GM21619 (cell line): ENCODE results near the gene ABCB1.
A peak's percentile ranks its signal among the peaks of the same experiment; 100 is the strongest.
"Not testable (repeated sequence)": the region's sequence is repeated elsewhere in the genome, so short reads cannot be mapped to it uniquely, and the experiment has no call there.

Experiments used
- ATAC-seq: cut with Tn5 transposase; IDR thresholded peaks from one replicate; pipeline ENCODE4 v1.9.1; 2021; ENCODE audit not compliant: unreplicated experiment

The ABCB1 gene

GRCh38 chr7:87474533-87475358 lies 125.9 kb downstream of the ABCB1 start:
- peak; percentile 69 for ATAC-seq

DNA sequence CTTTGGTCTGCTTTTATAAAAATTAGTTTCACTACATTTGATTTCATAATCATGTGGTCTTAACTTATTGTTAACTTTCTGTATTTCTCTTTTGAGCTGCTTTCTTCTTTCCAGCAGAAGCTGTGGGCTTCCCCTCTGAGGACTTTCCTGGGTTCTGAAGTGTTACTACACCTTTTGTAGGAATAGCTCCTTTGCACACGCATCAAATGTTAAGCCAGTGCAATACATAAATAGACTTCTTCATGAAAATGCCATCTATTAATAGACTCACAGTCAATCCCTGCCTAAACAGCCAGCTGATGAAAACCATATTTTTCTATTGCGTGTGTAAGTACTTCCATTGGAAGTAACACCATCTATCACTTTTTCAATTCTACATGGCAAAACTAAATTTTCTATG lies 126.7 kb downstream of the ABCB1 start:
- ATAC-seq = peak; percentile 7

- ATAC-seq = no peak
Observed at GRCh38 chr7:87473192-87473591, 127.5 kb downstream of the ABCB1 start.

DNA sequence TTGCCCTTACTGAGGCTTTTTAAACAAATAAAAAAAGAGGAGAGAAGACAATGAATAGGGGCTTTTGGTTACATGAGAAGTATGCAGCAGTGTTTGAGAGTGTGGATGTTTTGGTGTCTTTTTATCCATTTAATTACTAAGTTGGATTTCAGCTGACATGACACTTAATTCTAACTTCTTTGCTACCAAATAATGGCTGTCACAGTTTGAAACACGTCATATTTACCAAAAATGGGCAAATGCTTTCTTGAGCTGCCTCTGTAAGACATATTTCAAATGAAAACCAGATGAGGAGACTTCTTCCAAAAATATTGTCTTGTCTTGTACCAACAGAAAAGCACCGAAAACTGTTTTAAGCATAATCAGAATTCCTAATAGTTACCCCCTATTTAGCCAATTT lies 129.2 kb downstream of the ABCB1 start:
- ATAC-seq = no peak

DNA sequence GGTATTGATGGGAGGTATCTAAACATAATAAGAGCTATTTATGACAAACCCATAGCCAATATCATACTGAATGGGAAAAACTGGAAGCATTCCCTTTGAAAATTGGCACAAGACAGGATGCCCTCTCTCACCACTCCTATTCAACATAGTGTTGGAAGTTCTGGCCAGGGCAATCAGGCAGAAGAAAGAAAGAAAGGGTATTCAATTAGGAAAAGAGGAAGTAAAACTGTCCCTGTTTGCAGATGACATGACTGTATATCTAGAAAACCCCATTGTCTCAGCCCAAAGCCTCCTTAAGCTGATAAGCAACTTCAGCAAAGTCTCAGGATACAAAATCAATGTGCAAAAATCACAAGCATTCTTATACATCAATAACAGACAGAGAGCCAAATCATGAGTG lies 131.5 kb downstream of the ABCB1 start:
- ATAC-seq = not testable (repeated sequence)

- not testable (repeated sequence) for ATAC-seq
Observed at GRCh38 chr7:87465534-87465880, 135.2 kb downstream of the ABCB1 start.

DNA sequence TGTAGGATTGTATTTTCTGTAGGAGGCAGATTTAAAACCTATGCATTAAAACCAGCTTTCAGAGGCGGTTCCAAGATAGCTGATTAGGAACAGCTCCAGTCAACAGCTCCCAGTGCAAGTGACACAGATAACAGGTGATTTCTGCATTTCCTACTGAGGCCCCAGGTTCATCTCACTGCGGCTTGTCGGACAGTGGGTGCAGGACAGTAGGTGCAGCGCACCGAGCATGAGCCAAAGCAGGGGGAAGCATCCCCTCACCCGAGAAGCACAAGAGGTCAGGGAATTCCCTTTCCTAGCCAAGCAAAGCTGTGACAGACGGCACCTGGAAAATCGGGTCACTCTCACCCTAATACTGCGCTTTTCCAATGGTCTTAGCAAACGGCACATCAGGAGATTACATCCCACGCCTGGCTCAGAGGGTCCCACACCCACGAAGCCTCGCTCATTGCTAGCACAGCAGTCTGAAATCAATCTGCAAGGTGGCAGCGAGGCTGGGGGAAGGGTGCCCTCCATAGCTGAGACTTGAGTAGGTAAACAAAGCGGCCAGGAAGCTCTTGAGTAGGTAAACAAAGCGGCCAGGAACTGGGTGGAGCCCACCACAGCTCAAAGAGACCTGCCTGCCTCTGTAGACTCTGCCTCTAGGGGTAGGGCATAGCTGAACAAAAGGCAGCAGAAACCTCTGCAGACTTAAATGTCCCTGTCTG lies 135.7 kb downstream of the ABCB1 start:
- not testable (repeated sequence) for ATAC-seq

- ATAC-seq = no peak
Observed at GRCh38 chr7:87463982-87464381, 136.7 kb downstream of the ABCB1 start.

DNA sequence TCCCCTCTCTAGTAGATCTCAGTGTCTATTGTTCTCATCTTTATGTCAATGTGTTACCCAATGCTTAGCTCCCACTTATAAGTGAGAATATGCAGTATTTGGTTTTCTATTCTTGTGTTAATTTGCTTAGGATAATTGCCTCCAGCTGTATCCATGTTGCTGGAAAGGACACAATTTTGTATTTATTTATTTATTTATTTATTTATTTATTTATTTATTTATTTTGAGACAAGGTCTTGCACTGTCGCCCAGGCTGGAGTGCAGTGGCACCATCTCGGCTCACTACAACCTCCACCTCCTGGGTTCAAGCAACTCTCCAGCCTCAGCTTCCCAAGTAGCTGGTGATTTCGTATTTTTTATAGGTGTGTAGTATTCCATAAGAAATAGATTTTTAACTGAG lies 140.2 kb downstream of the ABCB1 start:
- ATAC-seq = not testable (repeated sequence)

- ATAC-seq = no peak
Observed at GRCh38 chr7:87459941-87460340, 140.7 kb downstream of the ABCB1 start.

DNA sequence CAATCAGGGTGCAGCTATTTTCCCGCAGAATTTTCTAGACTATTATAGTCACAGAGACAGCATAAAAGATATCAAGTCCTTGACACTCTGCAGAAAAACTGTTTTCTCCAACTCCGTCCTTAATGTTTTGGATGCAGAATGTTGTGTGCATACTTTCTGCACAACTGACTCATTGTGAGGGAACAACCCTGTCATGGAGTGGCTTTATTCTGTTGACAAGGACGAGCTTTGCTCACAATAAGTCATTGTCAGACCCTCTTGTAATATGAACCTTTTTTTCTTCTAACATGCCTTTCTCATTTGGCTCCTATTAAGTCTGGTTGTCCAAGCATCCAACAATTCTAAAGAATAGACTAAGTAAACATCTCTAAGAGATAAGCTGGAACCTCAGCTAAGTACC lies 142.5 kb downstream of the ABCB1 start:
- ATAC-seq = no peak

GRCh38 chr7:87456247-87456646 lies 144.4 kb downstream of the ABCB1 start:
- no peak for ATAC-seq
